OCI-LY7 (cell line): ENCODE measurements around the gene ARHGAP21.

Experiments
- EZH2phosphoT487 ChIP-seq: fragments of 200-600 bp; sonication (generic); IDR thresholded peaks from 2 replicates; pipeline ENCODE4 v1.6.1; 2018; ENCODE audit warnings: low read depth, borderline replicate concordance, mild to moderate bottlenecking, mixed run types, antibody characterized with exemption, low read length, moderate library complexity, mixed read lengths
- TF ChIP-seq, protein P1 (sequence below): fragments of 200-600 bp; sonication (generic); conservative IDR thresholded peaks from 2 replicates; pipeline ENCODE4 v1.5.1; 2014; ENCODE audit warnings: mild to moderate bottlenecking, antibody characterized with exemption, low read length, moderate library complexity, mixed read lengths

DNA sequence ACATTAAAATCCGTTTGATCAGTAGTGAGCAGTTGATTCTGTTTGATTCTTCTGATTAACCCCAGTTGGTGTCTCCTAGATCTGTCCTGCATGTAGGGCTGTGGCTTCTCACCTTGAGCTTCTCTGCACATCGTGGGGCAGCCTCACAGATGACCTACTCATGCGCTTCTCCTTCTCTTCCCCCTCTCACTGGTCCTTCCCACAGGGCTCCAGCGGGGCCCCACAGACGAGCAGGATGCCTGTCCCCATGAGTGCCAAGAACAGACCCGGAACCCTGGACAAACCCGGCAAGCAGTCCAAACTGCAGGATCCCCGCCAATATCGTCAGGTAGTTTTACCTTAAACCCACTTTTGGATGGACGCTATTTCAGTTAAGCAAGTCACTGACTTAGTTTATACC lies 178.9 kb downstream of the ARHGAP21 start:
- TF ChIP-seq, protein P1, sequence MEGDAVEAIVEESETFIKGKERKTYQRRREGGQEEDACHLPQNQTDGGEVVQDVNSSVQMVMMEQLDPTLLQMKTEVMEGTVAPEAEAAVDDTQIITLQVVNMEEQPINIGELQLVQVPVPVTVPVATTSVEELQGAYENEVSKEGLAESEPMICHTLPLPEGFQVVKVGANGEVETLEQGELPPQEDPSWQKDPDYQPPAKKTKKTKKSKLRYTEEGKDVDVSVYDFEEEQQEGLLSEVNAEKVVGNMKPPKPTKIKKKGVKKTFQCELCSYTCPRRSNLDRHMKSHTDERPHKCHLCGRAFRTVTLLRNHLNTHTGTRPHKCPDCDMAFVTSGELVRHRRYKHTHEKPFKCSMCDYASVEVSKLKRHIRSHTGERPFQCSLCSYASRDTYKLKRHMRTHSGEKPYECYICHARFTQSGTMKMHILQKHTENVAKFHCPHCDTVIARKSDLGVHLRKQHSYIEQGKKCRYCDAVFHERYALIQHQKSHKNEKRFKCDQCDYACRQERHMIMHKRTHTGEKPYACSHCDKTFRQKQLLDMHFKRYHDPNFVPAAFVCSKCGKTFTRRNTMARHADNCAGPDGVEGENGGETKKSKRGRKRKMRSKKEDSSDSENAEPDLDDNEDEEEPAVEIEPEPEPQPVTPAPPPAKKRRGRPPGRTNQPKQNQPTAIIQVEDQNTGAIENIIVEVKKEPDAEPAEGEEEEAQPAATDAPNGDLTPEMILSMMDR = no peak
- TF ChIP-seq EZH2phosphoT487 = no peak
